Measurements from ENCODE around the gene C6orf132.

- no peak for TF ChIP-seq CTCF (IDR thresholded peaks at IDR 0.05)
- no peak for TF ChIP-seq POLR2A (IDR thresholded peaks at IDR 0.05)
- no peak for TF ChIP-seq POLR2AphosphoS5 (IDR thresholded peaks at IDR 0.05)
Measured at GRCh38 chr6:42106112-42107023, 36.1 kb downstream of the C6orf132 start.
